Muscle of leg (tissue), 11 donors: ENCODE measurements around the gene ARHGAP45. TPM values are rescaled to one million over a fixed set of nuclear protein-coding genes. Genes with fewer than 3 reads are reported as not detected.

Source experiments
- DNase-seq: peaks from one replicate; pipeline ENCODE4 v3.0.0; 2013
- H3K27ac ChIP-seq: one replicate; pipeline ENCODE4 v1.5.1; 2013; ENCODE audit warnings: mild to moderate bottlenecking, low read length, control low read depth
- H3K27me3 ChIP-seq: one replicate; pipeline ENCODE4 v1.6.1; 2013; ENCODE audit warnings: low read length; ENCODE audit not compliant: control insufficient read depth, insufficient read depth
- H3K36me3 ChIP-seq: one replicate; pipeline ENCODE4 v1.6.1; 2013; ENCODE audit warnings: low read length; ENCODE audit not compliant: control insufficient read depth, insufficient read depth
- H3K4me1 ChIP-seq: one replicate; pipeline ENCODE4 v1.6.1; 2013; ENCODE audit warnings: low read length; ENCODE audit not compliant: control insufficient read depth, insufficient read depth
- H3K4me3 ChIP-seq: one replicate; pipeline ENCODE4 v1.5.1; 2013; ENCODE audit warnings: low read length, control low read depth
- H3K9me3 ChIP-seq: replicated peaks from 2 replicates; pipeline ENCODE4 v1.6.1; 2013; ENCODE audit warnings: low read depth, low read length; ENCODE audit not compliant: control insufficient read depth
- WGBS: methylation state at CpG from one replicate; pipeline ENCODE4 v1.1.5; 2013; ENCODE audit warnings: missing lambda C conversion rate; ENCODE audit not compliant: insufficient coverage; 5-methylcytosine and 5-hydroxymethylcytosine counted together
- polyA plus RNA-seq, 8 donors: library from polyadenylated mRNA; unstranded; fragments of 120-200 nt; gene quantifications; one replicate each; pipeline versions ENCODE4 v1.2.1 to v1.2.3, GENCODE V29; 2013; ENCODE audit warnings: inconsistent platforms in 1 of 8, low replicate concordance in 1 of 8; ENCODE audit not compliant: insufficient read length in 8 of 8, insufficient read depth in 1 of 8
- total RNA-seq: library from RNA; stranded (reverse); fragments of 120-200 nt; gene quantifications from one replicate; pipeline ENCODE4 v1.2.4, GENCODE V29; 2013

ARHGAP45 gene
- total and polyA plus RNA-seq, 9 donors, result 5.0 to 13.1 (median 11.1) TPM

DNA sequence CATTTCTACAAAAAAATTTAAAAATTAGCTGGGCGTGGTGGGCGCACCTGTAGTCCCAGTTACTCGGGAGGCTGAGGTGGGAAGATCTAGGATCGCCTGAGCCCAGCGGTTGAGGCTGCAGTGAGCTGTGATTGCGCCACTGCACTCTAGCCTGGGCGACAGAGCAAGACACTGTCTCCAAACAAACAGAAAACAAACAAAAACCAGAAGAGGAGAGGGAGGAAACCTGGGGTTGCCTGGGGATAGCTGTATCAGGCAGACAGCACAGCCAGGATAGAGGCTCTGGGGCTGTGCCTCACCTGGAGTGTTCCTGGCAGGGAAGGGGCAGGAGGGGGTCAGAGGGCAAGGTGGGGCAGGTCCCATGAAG is 30.8 kb downstream of the ARHGAP45 start:
- Histone ChIP-seq H3K36me3 (peaks cover 13% of the 10 kb centered on the region), H3K27me3 (no peaks in the 10 kb centered on the region), H3K9me3 (no peaks in the 10 kb centered on the region), H3K4me1 (peaks cover 34% of the 10 kb centered on the region), H3K4me3 (no peak overlapping the region), H3K27ac (no peak overlapping the region)
- DNase-seq, result no peak
- WGBS, result no CpG with 5 or more reads among the region's 7 CpGs

- H3K27me3 ChIP-seq, result no peaks in the 10 kb centered on the region
- H3K36me3 ChIP-seq, result peaks cover 9% of the 10 kb centered on the region
- H3K9me3 ChIP-seq, result no peaks in the 10 kb centered on the region
- H3K4me3 ChIP-seq, result no peak overlapping the region
- 50% methylated on average over 13 of the region's 15 CpGs for WGBS
- H3K4me1 ChIP-seq, result peaks cover 41% of the 10 kb centered on the region
- DNase-seq, result no peak
- no peak overlapping the region for H3K27ac ChIP-seq
These were observed 31.4 kb downstream of the ARHGAP45 start for GRCh38 chr19:1098177-1099051.

DNA sequence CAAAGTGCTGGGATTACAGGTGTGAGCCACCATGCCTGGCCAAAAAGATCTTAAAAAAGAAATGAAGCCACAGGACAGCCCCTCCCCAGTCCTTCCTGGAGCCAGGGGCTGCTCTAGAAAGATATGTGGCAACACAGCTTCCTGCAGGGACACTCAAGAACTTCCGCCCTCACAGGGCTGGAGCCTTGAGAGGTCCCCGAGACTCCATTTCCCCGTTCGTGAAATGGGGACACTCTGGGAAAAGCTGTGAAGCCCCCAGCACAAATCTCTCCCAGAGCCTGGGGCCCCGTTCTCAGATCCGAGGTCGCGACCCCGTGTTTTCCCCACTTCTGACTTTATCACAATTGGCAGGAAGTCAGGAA is 34.4 kb downstream of the ARHGAP45 start:
- Histone ChIP-seq H3K36me3 (peaks cover 8% of the 10 kb centered on the region), H3K27me3 (no peaks in the 10 kb centered on the region), H3K4me3 (no peak overlapping the region), H3K9me3 (no peaks in the 10 kb centered on the region), H3K4me1 (peaks cover 39% of the 10 kb centered on the region), H3K27ac (peak overlapping the region; percentile 96)
- 19% methylated on average over 5 of the region's 9 CpGs for WGBS
- DNase-seq, result peak; percentile 66

DNA sequence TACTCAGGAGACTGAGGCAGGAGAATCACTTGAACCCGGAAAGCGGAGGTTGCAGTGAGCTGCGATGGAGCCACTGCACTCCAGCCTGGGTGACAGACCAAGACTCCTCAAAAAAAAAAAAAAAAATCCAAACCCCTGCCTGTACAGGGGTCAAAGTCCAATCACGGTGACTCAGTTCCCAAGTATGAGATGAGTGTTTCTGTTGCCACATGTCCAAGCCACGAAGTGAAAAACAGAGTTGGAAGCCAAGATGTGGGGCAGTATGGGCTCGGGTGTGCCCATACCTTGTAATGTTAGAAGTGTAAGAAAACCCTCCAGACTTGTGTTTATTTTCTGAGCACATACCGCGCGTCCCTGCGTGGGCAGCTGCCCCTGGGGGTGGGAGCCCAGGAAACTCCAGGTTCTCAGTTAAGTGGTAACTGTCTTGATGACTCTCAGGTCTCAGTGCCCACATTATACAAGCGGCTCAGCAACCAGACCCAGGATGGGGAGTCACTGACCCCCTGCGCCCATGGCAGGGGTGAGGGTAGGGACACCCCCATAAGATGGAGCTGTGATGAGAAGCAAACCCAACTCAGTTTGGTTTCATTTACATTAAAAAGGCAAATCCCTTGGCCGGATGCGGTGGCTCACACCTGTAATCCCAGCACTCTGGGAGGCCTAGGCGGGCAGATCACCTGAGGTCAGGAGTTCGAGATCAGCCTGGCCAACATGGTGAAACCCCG is 35.6 kb downstream of the ARHGAP45 start:
- no peak for DNase-seq

DNA sequence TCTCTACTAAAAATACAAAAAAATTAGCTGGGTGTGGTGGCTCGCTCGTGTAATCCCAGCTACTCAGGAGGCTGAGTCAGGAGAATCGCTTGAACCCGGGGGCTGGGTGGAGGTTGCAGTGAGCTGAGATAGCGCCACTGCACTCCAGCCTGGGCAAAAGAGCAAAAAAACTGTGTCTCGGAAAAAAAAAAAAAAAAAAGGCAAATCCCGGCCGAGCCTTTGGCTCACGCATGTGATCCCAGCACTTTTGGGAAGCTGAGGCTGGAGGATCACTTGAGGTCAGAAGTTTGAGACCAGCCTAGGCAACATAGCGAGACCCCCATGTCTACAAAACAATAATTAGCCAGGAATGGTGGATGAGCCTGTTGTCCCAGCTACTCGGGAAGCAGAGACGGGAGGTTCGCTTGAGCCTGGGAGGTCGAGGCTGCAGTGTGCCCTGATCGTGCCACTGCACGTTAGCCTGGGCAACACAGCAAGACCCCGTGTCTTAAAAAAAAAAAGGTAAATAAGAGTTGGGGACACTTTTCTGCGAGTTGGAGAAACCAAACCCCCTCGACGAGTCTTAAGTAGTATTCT is 36.3 kb downstream of the ARHGAP45 start:
- no peaks in the 10 kb centered on the region for H3K27me3 ChIP-seq
- H3K9me3 ChIP-seq, result no peaks in the 10 kb centered on the region
- H3K4me3 ChIP-seq, result peak overlapping the region; percentile 36
- peaks cover 43% of the 10 kb centered on the region for H3K4me1 ChIP-seq
- no peak for DNase-seq
- peak overlapping the region; percentile 92 for H3K27ac ChIP-seq
- H3K36me3 ChIP-seq, result peaks cover 23% of the 10 kb centered on the region
- WGBS, result 40% methylated on average over 16 of the region's 20 CpGs

More for the DNA sequence above, 35.6 kb downstream of the ARHGAP45 start:
- H3K27me3 ChIP-seq, result no peaks in the 10 kb centered on the region
- H3K4me1 ChIP-seq, result peaks cover 43% of the 10 kb centered on the region
- peak overlapping the region; percentile 96 for H3K27ac ChIP-seq
- 60% methylated on average over 7 of the region's 17 CpGs for WGBS
- H3K36me3 ChIP-seq, result peaks cover 19% of the 10 kb centered on the region
- no peaks in the 10 kb centered on the region for H3K9me3 ChIP-seq
- no peak overlapping the region for H3K4me3 ChIP-seq

DNA sequence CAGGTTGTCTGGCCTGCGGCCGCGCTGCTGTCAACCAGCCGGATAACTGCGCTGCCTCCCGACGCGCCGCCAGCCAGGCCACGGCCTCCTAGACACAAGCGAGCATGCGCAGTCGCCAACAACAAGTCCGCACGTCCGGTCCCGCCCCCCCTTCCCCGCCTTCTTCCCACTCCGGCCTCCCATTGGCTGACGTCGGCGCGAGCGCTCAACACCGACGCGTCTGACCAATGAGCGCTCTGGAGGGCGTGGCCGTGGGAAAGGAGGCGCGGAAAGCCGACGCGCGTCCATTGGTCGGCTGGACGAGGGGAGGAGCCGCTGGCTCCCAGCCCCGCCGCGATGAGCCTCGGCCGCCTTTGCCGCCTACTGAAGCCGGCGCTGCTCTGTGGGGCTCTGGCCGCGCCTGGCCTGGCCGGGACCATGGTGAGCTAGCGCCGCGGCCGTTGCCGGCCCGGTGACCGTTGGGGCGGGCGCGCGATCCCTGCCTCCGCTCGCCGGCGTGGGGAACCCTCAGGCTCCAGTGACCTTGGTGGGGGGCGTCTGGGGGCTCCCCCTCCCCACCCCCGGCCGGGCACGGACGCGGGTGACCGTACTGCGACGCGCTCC is 36.8 kb downstream of the ARHGAP45 start, which contains the start of gene GPX4:
Gene GPX4, plus strand, starts transcription at position 287 of the 603 bp plus-strand sequence. Its CDS starts 50 bp downstream, at position 337.
- Histone ChIP-seq H3K4me3 (peak within 1 kb of the TSS; percentile 65), H3K36me3 (peaks cover 25% of the 10 kb centered on the region), H3K9me3 (no peaks in the 10 kb centered on the region), H3K27me3 (no peaks in the 10 kb centered on the region), H3K4me1 (peaks cover 43% of the 10 kb centered on the region), H3K27ac (peak within 1 kb of the TSS; percentile 96)
- DNase-seq, result peak; percentile 100
- under 1% methylated on average over 71 of the region's 75 CpGs for WGBS

GRCh38 chr19:1104311-1105007 is 37.5 kb downstream of the ARHGAP45 start:
- H3K27ac ChIP-seq, result peak overlapping the region; percentile 88
- peaks cover 30% of the 10 kb centered on the region for H3K36me3 ChIP-seq
- WGBS, result under 1% methylated on average over 93 of the region's 93 CpGs
- DNase-seq, result peak; percentile 81
- H3K4me1 ChIP-seq, result peaks cover 43% of the 10 kb centered on the region
- no peaks in the 10 kb centered on the region for H3K27me3 ChIP-seq
- H3K4me3 ChIP-seq, result peak overlapping the region; percentile 65
- no peaks in the 10 kb centered on the region for H3K9me3 ChIP-seq

GRCh38 chr19:1105008-1105872 is 38.3 kb downstream of the ARHGAP45 start:
- peaks cover 37% of the 10 kb centered on the region for H3K36me3 ChIP-seq
- no peaks in the 10 kb centered on the region for H3K9me3 ChIP-seq
- peak; percentile 53 for DNase-seq
- H3K4me1 ChIP-seq, result peaks cover 43% of the 10 kb centered on the region
- H3K27ac ChIP-seq, result peak overlapping the region; percentile 88
- H3K27me3 ChIP-seq, result no peaks in the 10 kb centered on the region
- 18% methylated on average over 54 of the region's 69 CpGs for WGBS
- H3K4me3 ChIP-seq, result peak overlapping the region; percentile 65
